SK-N-SH (cell line): ENCODE measurements around the gene PADI2. TPM values are rescaled to one million over a fixed set of nuclear protein-coding genes. Genes with fewer than 3 reads are reported as not detected.

Experiments used
- CTCF ChIA-PET: fragments of 300-600, 350-600 bp; formaldehyde crosslinking; extraction: SDS; loops from one replicate; lab custom pipeline; 2021; lab: Yijun Ruan, JAX
- POLR2A ChIA-PET: fragments of 350-600 bp; sonication (Branson Sonifier 250); formaldehyde crosslinking; extraction: SDS; loops from one replicate; lab custom pipeline; 2020; ENCODE audit warnings: antibody characterized with exemption, inconsistent platforms; lab: Yijun Ruan, JAX
- DNase-seq: peaks from one replicate; pipeline ENCODE4 v3.0.0; 2012
- H2AFZ ChIP-seq: fragments of 200-600 bp; sonication (generic); 2 replicates; pipeline ENCODE4 v1.8.1; 2016; ENCODE audit warnings: antibody characterized with exemption, mild to moderate bottlenecking, low read depth
- H3F3A ChIP-seq: fragments of 200-600 bp; sonication (generic); replicated peaks from 2 replicates; pipeline ENCODE3; 2016; ENCODE audit warnings: antibody characterized with exemption, mild to moderate bottlenecking; ENCODE audit not compliant: insufficient read depth
- H3K27ac ChIP-seq, 2 experiments: fragments of 200-500 bp in 1 of 2; fragments of 200-600 bp in 1 of 2; sonication (Bioruptor generic) in 1 of 2; sonication (generic), shearing (Covaris generic) in 1 of 2; 2 replicates each; pipeline versions ENCODE4 v1.5.1 to v1.6.1; 2014 to 2016; ENCODE audit warnings: low read depth in 2 of 2, inconsistent platforms in 1 of 2, low read length in 1 of 2, mild to moderate bottlenecking in 1 of 2, mixed read lengths in 1 of 2
- H3K27me3 ChIP-seq: fragments of 200-600 bp; sonication (generic), shearing (Covaris generic); 2 replicates; pipeline ENCODE4 v1.6.1; 2016; ENCODE audit warnings: mixed run types; ENCODE audit not compliant: insufficient read depth
- H3K36me3 ChIP-seq, 2 experiments: fragments of 200-500 bp in 1 of 2; fragments of 200-600 bp in 1 of 2; sonication (Bioruptor generic) in 1 of 2; sonication (generic) in 1 of 2; replicated peaks in 1 of 2; 2 replicates each; pipeline versions ENCODE3 to v1.5.1; 2014 to 2016; ENCODE audit warnings: low read length in 1 of 2, mild to moderate bottlenecking in 1 of 2; ENCODE audit not compliant: insufficient read depth in 2 of 2, control insufficient read depth in 1 of 2
- H3K4me1 ChIP-seq, 2 experiments: fragments of 200-500 bp in 1 of 2; fragments of 200-600 bp in 1 of 2; sonication (Bioruptor generic) in 1 of 2; sonication (generic), shearing (Covaris generic) in 1 of 2; 2 replicates each; pipeline versions ENCODE4 v1.5.1 to v1.6.1; 2014 to 2016; ENCODE audit warnings: low read depth in 1 of 2, low read length in 1 of 2, mixed run types in 1 of 2; ENCODE audit not compliant: insufficient read depth in 2 of 2, control insufficient read depth in 1 of 2
- H3K4me2 ChIP-seq: fragments of 200-600 bp; sonication (generic), shearing (Covaris generic); 2 replicates; pipeline ENCODE4 v1.6.1; 2017; ENCODE audit warnings: mixed run types
- H3K4me3 ChIP-seq, 2 experiments: fragments of 200-500 bp in 1 of 2; fragments of 200-600 bp in 1 of 2; sonication (Bioruptor generic) in 1 of 2; sonication (generic), shearing (Covaris generic) in 1 of 2; 2 replicates each; pipeline versions ENCODE4 v1.5.1 to v1.8.1; 2014 to 2016; ENCODE audit warnings: low read depth in 2 of 2, inconsistent platforms in 1 of 2, low read length in 1 of 2, mild to moderate bottlenecking in 1 of 2, mixed read lengths in 1 of 2, moderate library complexity in 1 of 2
- H3K79me2 ChIP-seq: fragments of 200-600 bp; sonication (generic); 2 replicates; pipeline ENCODE4 v1.8.1; 2017; ENCODE audit warnings: mild to moderate bottlenecking; ENCODE audit not compliant: insufficient read depth
- H3K9ac ChIP-seq: fragments of 200-600 bp; sonication (generic); 2 replicates; pipeline ENCODE4 v1.6.1; 2017; ENCODE audit warnings: mixed run types
- H3K9me2 ChIP-seq: fragments of 200-600 bp; sonication (generic); 2 replicates; pipeline ENCODE4 v1.6.1; 2017; ENCODE audit warnings: mixed run types
- H3K9me3 ChIP-seq: fragments of 200-600 bp; sonication (generic); 2 replicates; pipeline ENCODE4 v1.6.1; 2017; ENCODE audit warnings: mixed run types, mild to moderate bottlenecking, moderate library complexity
- H4K20me1 ChIP-seq: fragments of 200-600 bp; sonication (generic); 2 replicates; pipeline ENCODE4 v1.6.1; 2017; ENCODE audit warnings: mild to moderate bottlenecking, mixed run types; ENCODE audit not compliant: insufficient read depth
- EP300 ChIP-seq, 2 experiments: IDR thresholded peaks; 2 replicates each; pipeline versions ENCODE4 v1.4.0 to v1.6.1; 2012; ENCODE audit warnings: borderline replicate concordance in 1 of 2, low read depth in 1 of 2, low read length in 1 of 2
- FOSL2 ChIP-seq: IDR thresholded peaks from 2 replicates; pipeline ENCODE4 v1.4.0; 2012; ENCODE audit warnings: low read depth, mild to moderate bottlenecking, moderate library complexity, borderline replicate concordance
- FOXJ3 ChIP-seq: sonication (generic); formaldehyde crosslinking; IDR thresholded peaks from 2 replicates; pipeline ENCODE4 v1.5.1; 2020; ENCODE audit warnings: mild to moderate bottlenecking, missing genetic modification reagents
- FOXM1 ChIP-seq: IDR thresholded peaks from 2 replicates; pipeline ENCODE4 v1.4.0; 2012; ENCODE audit warnings: low read depth, mild to moderate bottlenecking
- GABPA ChIP-seq: IDR thresholded peaks from 2 replicates; pipeline ENCODE4 v1.4.0; 2012; ENCODE audit warnings: low read depth, mild to moderate bottlenecking
- GATA2 ChIP-seq: sonication (generic); formaldehyde crosslinking; IDR thresholded peaks from 2 replicates; pipeline ENCODE4 v1.5.0; 2020; ENCODE audit warnings: mild to moderate bottlenecking, missing genetic modification reagents
- JUND ChIP-seq: IDR thresholded peaks from 2 replicates; pipeline ENCODE4 v1.4.0; 2012
- MEF2A ChIP-seq: IDR thresholded peaks from 2 replicates; pipeline ENCODE4 v1.4.0; 2012; ENCODE audit warnings: low read depth, borderline replicate concordance
- MXI1 ChIP-seq: IDR thresholded peaks from 2 replicates; pipeline ENCODE4 v1.6.1; 2012; ENCODE audit warnings: mild to moderate bottlenecking, low read depth, low read length, improper control_type of control experiment
- NFIC ChIP-seq: IDR thresholded peaks from 2 replicates; pipeline ENCODE4 v1.4.0; 2012; ENCODE audit warnings: borderline replicate concordance
- NRF1 ChIP-seq: IDR thresholded peaks from 2 replicates; pipeline ENCODE4 v1.6.1; 2012; ENCODE audit warnings: low read depth, mild to moderate bottlenecking, low read length
- PBX3 ChIP-seq: IDR thresholded peaks from 2 replicates; pipeline ENCODE4; 2012
- SMC3 ChIP-seq: IDR thresholded peaks from 2 replicates; pipeline ENCODE4 v1.6.1; 2012; ENCODE audit warnings: low read depth, low read length, improper control_type of control experiment
- TAF1 ChIP-seq: IDR thresholded peaks from 2 replicates; pipeline ENCODE4 v1.6.1; 2012; ENCODE audit warnings: low read depth, mild to moderate bottlenecking, low read length, moderate library complexity, borderline replicate concordance
- TCF12 ChIP-seq: IDR thresholded peaks from 2 replicates; pipeline ENCODE4 v1.4.0; 2012
- TEAD4 ChIP-seq: IDR thresholded peaks from 2 replicates; pipeline ENCODE4 v1.4.0; 2012; ENCODE audit warnings: mild to moderate bottlenecking, borderline replicate concordance; ENCODE audit not compliant: insufficient read depth
- USF1 ChIP-seq: IDR thresholded peaks from 2 replicates; pipeline ENCODE4 v1.4.0; 2012; ENCODE audit warnings: low read depth, borderline replicate concordance
- USF2 ChIP-seq: fragments of 150-350 bp; IDR thresholded peaks from 2 replicates; pipeline ENCODE4 v1.6.1; 2017; ENCODE audit warnings: antibody characterized with exemption, low read length, low read depth, borderline replicate concordance
- YY1 ChIP-seq: IDR thresholded peaks from 2 replicates; pipeline ENCODE4 v1.4.0; 2012; ENCODE audit warnings: low read depth, mild to moderate bottlenecking
- ZBTB33 ChIP-seq: IDR thresholded peaks from 2 replicates; pipeline ENCODE4 v1.4.0; 2012; ENCODE audit warnings: low read depth, borderline replicate concordance
- WGBS: methylation state at CpG from one replicate; pipeline ENCODE4 v1.1.6; 2017; ENCODE audit warnings: low lambda C conversion rate; 5-methylcytosine and 5-hydroxymethylcytosine counted together
- polyA plus RNA-seq, 3 experiments: library from polyadenylated mRNA; depleted of rRNA; stranded (reverse); fragments of >200 nt; gene quantifications; 2 replicates each; pipeline ENCODE4 v1.2.3, GENCODE V29; 2012

Gene PADI2
- polyA plus RNA-seq, 1 of the 3 experiments (the other 2 are of a cell fraction): 0.58 TPM

GRCh38 chr1:17061892-17062291 is 57.4 kb downstream of the PADI2 start (continued):
- no peak for TF ChIP-seq ZBTB33
- TF ChIP-seq TAF1: no peak
- no peak for TF ChIP-seq FOSL2
- TF ChIP-seq JUND: no peak
- TF ChIP-seq GABPA: no peak

- Histone ChIP-seq H3K27ac (no peak overlapping the region), H3K79me2 (no peaks in the 10 kb centered on the region), H3K4me3 (no peak overlapping the region), H3F3A (peaks cover 14% of the 10 kb centered on the region), H3K9me3 (no peaks in the 10 kb centered on the region), H3K4me2 (no peak overlapping the region), H2AFZ (no peak overlapping the region), H4K20me1 (no peaks in the 10 kb centered on the region), H3K4me1 (no peaks in the 10 kb centered on the region), H3K9me2 (no peaks in the 10 kb centered on the region), H3K27me3 (peaks cover 8% of the 10 kb centered on the region; the same call in 1 of the 2 replicates), H3K9ac (no peak overlapping the region), H3K36me3 (no peaks in the 10 kb centered on the region)
- CTCF ChIA-PET: interaction anchor here (1.0 to 2.0 kb wide), 4 partner anchors 9 to 275 kb away, joined by 5 to 11 read pairs (median 10); no protein-coding TSS in a partner anchor
- DNase-seq: no peak
- no peak for TF ChIP-seq GATA2
- TF ChIP-seq TCF12: no peak
- TF ChIP-seq SMC3: no peak
- no peak for TF ChIP-seq FOXJ3 (CRISPR knock-in tag)
- TF ChIP-seq NRF1: no peak
- TF ChIP-seq MEF2A: no peak
- TF ChIP-seq MXI1: no peak
- no peak for TF ChIP-seq USF2
- TF ChIP-seq PBX3: no peak
- no peak for TF ChIP-seq NFIC
- no peak for TF ChIP-seq FOXM1
- no peak for TF ChIP-seq YY1
- no peak for TF ChIP-seq EP300 (IDR thresholded peaks at IDR 0.05; ENCODE audit: borderline replicate concordance in 1 of 2, low read depth in 1 of 2, low read length in 1 of 2)
- TF ChIP-seq USF1: no peak
- no peak for TF ChIP-seq ZBTB33
- no peak for TF ChIP-seq TEAD4
- WGBS: 81% methylated on average over 3 of the region's 3 CpGs
- POLR2A ChIA-PET: no interaction called here
Measured at GRCh38 chr1:17061486-17061885, 57.8 kb downstream of the PADI2 start.
